ENCODE data around the gene RGS6.

The RGS6 gene

GRCh38 chr14:72416892-72417291 lies 484.7 kb downstream of the RGS6 start:
- DNase-seq, result peak; percentile 10

- no peak for DNase-seq
Observed at GRCh38 chr14:72418806-72419205, 486.6 kb downstream of the RGS6 start.

- no peak for DNase-seq
Observed at GRCh38 chr14:72419226-72419775, 487.1 kb downstream of the RGS6 start.

- DNase-seq, result peak; percentile 38
Observed at GRCh38 chr14:72420749-72421474, 488.7 kb downstream of the RGS6 start.

GRCh38 chr14:72423957-72424356 lies 491.7 kb downstream of the RGS6 start:
- no peak for DNase-seq

GRCh38 chr14:72430457-72430856 lies 498.2 kb downstream of the RGS6 start:
- DNase-seq, result no peak

GRCh38 chr14:72432748-72433147 lies 500.5 kb downstream of the RGS6 start:
- DNase-seq, result no peak

- no peak for DNase-seq
Observed at GRCh38 chr14:72433511-72433910, 501.3 kb downstream of the RGS6 start.

- no peak for DNase-seq
Observed at GRCh38 chr14:72434856-72435255, 502.6 kb downstream of the RGS6 start.

GRCh38 chr14:72439707-72440106 lies 507.5 kb downstream of the RGS6 start:
- no peak for DNase-seq

GRCh38 chr14:72443256-72443655 lies 511.0 kb downstream of the RGS6 start:
- no peak for DNase-seq

- DNase-seq, result no peak
Observed at GRCh38 chr14:72443991-72444441, 511.8 kb downstream of the RGS6 start.

- no peak for DNase-seq
Observed at GRCh38 chr14:72444701-72445100, 512.5 kb downstream of the RGS6 start.

GRCh38 chr14:72448212-72448611 lies 516.0 kb downstream of the RGS6 start:
- DNase-seq, result no peak

GRCh38 chr14:72450473-72451044 lies 518.3 kb downstream of the RGS6 start:
- DNase-seq, result no peak

GRCh38 chr14:72451054-72451972 lies 519.1 kb downstream of the RGS6 start:
- DNase-seq, result peak; percentile 42

- DNase-seq, result no peak
Observed at GRCh38 chr14:72452774-72453173, 520.5 kb downstream of the RGS6 start.

- DNase-seq, result no peak
Observed at GRCh38 chr14:72454388-72455160, 522.3 kb downstream of the RGS6 start.

GRCh38 chr14:72457641-72458040 lies 525.4 kb downstream of the RGS6 start:
- no peak for DNase-seq

GRCh38 chr14:72462056-72462455 lies 529.8 kb downstream of the RGS6 start:
- no peak for DNase-seq

- DNase-seq, result no peak
Observed at GRCh38 chr14:72463291-72463866, 531.1 kb downstream of the RGS6 start.

- DNase-seq, result no peak
Observed at GRCh38 chr14:72464226-72464625, 532.0 kb downstream of the RGS6 start.

Data from NCI-H1105 treated with DMSO at 0.1 percent for 48 hours (cell line).